Cardiac muscle cell (in vitro differentiated cells and primary cell): Measurements from ENCODE around the gene ALKBH7. TPM values are rescaled to one million over a fixed set of nuclear protein-coding genes. Genes with fewer than 3 reads are reported as not detected.
A peak's percentile ranks its signal among the peaks of the same experiment; 100 is the strongest.
"Not testable (repeated sequence)": the region's sequence is repeated elsewhere in the genome, so short reads cannot be mapped to it uniquely, and the experiment has no call there.

ENCODE experiments used
- DNase-seq, 2 donors: peaks; one replicate each; pipeline versions ENCODE4 v3.0.0 to v3.0.0-alpha.2; 2010 to 2017; ENCODE audit warnings: low read depth in 1 of 2, low spot score in 1 of 2
- H3K27ac ChIP-seq: fragments of 200-600 bp; sonication (generic); 2 replicates; pipeline ENCODE4 v1.5.1; 2016
- H3K27me3 ChIP-seq: fragments of 200-600 bp; sonication (generic); 2 replicates; pipeline ENCODE4 v1.6.0; 2016; ENCODE audit warnings: control low read depth
- H3K36me3 ChIP-seq: fragments of 200-600 bp; sonication (generic); 2 replicates; pipeline ENCODE4 v1.5.1; 2016; ENCODE audit warnings: control low read depth
- H3K4me1 ChIP-seq: fragments of 200-600 bp; sonication (generic); 2 replicates; pipeline ENCODE4 v1.8.1; 2017; ENCODE audit warnings: low read depth, mild to moderate bottlenecking, mixed run types
- H3K4me3 ChIP-seq: fragments of 200-600 bp; sonication (generic); 2 replicates; pipeline ENCODE4 v1.5.1; 2016; ENCODE audit warnings: mild to moderate bottlenecking
- H3K9me3 ChIP-seq: fragments of 200-600 bp; sonication (generic); 2 replicates; pipeline ENCODE4 v1.5.1; 2017; ENCODE audit warnings: low read depth, mild to moderate bottlenecking, control low read depth
- polyA plus RNA-seq: library from polyadenylated mRNA; unstranded; fragments of >200 nt; fragmentation: Nextera tagmentation; extraction: Ambion mirVana; gene quantifications from 2 replicates; pipeline ENCODE4 v1.2.1, GENCODE V29; 2016
- total RNA-seq: library from RNA; depleted of rRNA; stranded (reverse); fragments of >200 nt; gene quantifications from 2 replicates; pipeline ENCODE4 v1.2.3, GENCODE V29; 2016
- TF ChIP-seq, protein P1 (sequence below): IDR thresholded peaks from 2 replicates; pipeline ENCODE4 v1.5.1; 2012; ENCODE audit warnings: low read depth, mild to moderate bottlenecking, low read length

ALKBH7 gene
- total and polyA plus RNA-seq, 2 experiments from 2014 or later = 153 to 171 TPM

DNA sequence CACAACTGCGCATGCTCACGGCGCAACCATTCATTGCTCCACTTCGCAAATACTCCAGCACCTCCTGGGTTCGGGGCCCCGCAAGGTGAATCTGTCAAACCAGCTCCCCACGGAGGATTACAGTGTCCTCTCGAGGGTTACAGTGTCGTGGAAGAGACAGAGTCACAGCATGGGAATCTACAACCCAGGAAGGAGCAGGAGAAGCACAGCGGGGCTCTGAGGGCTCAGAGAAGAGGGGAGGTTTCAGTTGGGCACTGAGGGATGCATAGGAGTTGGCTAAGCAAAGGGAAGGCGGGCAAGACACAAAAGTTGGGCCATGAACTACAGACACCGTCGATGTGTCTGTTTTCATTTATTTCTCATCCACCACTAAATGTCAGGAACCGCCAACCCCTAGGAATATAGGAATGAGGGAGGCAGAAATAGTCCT lies 21.4 kb downstream of the ALKBH7 start:
- Histone ChIP-seq H3K27ac (peak overlapping the region; percentile 93), H3K27me3 (no peaks in the 10 kb centered on the region), H3K36me3 (peaks cover 7% of the 10 kb centered on the region), H3K4me3 (peak overlapping the region; percentile 80), H3K9me3 (no peaks in the 10 kb centered on the region), H3K4me1 (peaks cover 7% of the 10 kb centered on the region)
- TF ChIP-seq, protein P1, sequence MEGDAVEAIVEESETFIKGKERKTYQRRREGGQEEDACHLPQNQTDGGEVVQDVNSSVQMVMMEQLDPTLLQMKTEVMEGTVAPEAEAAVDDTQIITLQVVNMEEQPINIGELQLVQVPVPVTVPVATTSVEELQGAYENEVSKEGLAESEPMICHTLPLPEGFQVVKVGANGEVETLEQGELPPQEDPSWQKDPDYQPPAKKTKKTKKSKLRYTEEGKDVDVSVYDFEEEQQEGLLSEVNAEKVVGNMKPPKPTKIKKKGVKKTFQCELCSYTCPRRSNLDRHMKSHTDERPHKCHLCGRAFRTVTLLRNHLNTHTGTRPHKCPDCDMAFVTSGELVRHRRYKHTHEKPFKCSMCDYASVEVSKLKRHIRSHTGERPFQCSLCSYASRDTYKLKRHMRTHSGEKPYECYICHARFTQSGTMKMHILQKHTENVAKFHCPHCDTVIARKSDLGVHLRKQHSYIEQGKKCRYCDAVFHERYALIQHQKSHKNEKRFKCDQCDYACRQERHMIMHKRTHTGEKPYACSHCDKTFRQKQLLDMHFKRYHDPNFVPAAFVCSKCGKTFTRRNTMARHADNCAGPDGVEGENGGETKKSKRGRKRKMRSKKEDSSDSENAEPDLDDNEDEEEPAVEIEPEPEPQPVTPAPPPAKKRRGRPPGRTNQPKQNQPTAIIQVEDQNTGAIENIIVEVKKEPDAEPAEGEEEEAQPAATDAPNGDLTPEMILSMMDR = no peak
- DNase-seq = no peak

- Histone ChIP-seq H3K27me3 (no peaks in the 10 kb centered on the region), H3K36me3 (peaks cover 3% of the 10 kb centered on the region), H3K4me3 (no peak overlapping the region), H3K4me1 (peaks cover 7% of the 10 kb centered on the region), H3K27ac (no peak overlapping the region), H3K9me3 (no peaks in the 10 kb centered on the region)
- TF ChIP-seq, protein P1 = no peak
- DNase-seq = no peak
Observed at GRCh38 chr19:6394831-6395230, 22.2 kb downstream of the ALKBH7 start.

DNA sequence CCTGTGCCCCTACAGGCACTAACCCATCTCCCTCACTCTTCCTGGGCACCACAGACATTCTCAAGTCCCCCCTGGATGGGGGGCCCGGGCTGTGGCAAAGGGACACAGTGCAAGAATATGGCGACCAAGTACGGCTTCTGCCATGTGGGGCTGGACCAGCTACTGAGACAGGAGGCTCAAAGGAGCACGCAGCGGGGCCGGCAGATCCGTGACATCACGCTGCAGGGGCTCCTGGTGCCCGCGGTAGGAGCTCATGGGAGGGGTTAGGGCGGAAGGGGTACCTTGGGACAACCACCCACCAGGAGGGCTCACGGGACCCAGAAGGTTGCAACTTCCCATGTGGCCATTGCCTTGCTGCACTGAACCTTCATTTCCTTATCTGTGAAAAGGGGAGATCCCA lies 23.7 kb downstream of the ALKBH7 start:
- TF ChIP-seq, protein P1 = no peak
- H3K27ac ChIP-seq = no peak overlapping the region
- DNase-seq = no peak
- H3K36me3 ChIP-seq = no peaks in the 10 kb centered on the region
- no peaks in the 10 kb centered on the region for H3K27me3 ChIP-seq
- H3K4me1 ChIP-seq = peaks cover 7% of the 10 kb centered on the region
- no peak overlapping the region for H3K4me3 ChIP-seq
- no peaks in the 10 kb centered on the region for H3K9me3 ChIP-seq

DNA sequence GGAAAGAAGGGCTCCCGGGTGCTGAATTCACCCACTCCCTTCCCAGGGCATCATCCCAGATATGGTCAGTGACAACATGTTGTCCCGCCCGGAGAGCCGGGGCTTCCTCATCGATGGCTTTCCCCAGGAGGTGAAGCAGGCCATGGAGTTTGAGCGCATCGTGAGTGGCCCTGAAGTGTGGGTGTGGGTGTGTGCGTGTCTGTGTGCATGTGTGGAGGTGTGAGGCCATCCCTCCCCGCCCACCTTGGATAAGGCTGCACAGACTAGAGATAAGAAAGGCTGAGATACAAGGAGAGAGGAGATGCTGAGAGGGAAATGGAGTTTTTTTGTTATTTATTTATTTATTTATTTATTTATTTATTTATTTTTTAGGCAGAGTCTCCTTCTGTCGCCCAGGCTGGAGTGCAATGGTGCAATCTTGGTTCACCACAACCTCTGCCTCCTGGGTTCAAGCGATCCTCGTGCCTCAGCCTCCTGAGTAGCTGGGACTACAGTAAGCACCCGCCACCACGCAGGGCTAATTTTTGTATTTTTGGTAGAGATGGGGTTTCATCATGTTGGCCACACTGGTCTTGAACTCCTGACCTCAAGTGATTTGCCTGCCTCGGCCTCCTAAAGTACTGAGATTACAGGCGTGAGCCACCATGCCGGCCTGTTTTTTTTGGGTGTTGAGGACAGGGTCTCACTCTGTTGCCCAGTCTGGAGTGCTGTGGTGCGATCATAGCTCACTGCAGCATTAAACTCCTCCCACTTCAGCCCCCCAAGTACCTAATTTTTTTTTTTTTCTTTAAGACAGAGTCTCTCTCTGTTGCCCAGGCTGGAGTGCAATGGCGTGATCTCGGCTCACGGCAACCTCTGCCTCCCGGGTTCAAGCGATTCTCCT lies 27.7 kb downstream of the ALKBH7 start:
- H3K27ac ChIP-seq, H3K4me1 ChIP-seq, H3K9me3 ChIP-seq, DNase-seq, H3K27me3 ChIP-seq, H3K36me3 ChIP-seq, H3K4me3 ChIP-seq: not testable (repeated sequence)

GRCh38 chr19:6402058-6402457 lies 29.5 kb downstream of the ALKBH7 start:
- TF ChIP-seq, protein P1 = no peak
- no peak for DNase-seq
- Histone ChIP-seq H3K27ac (no peak overlapping the region), H3K9me3 (no peaks in the 10 kb centered on the region), H3K27me3 (no peaks in the 10 kb centered on the region), H3K36me3 (no peaks in the 10 kb centered on the region), H3K4me1 (no peaks in the 10 kb centered on the region), H3K4me3 (no peak overlapping the region)

GRCh38 chr19:6402837-6403608 lies 30.4 kb downstream of the ALKBH7 start:
- no peak overlapping the region for H3K27ac ChIP-seq
- no peaks in the 10 kb centered on the region for H3K27me3 ChIP-seq
- DNase-seq = peak in 1 of 2 donors; percentile 89
- TF ChIP-seq, protein P1 = no peak
- H3K4me1 ChIP-seq = no peaks in the 10 kb centered on the region
- H3K36me3 ChIP-seq = no peaks in the 10 kb centered on the region
- H3K9me3 ChIP-seq = no peaks in the 10 kb centered on the region
- H3K4me3 ChIP-seq = no peak overlapping the region
